ENCODE data around the gene ARHGEF9.

Gene ARHGEF9

GRCh38 chrX:63747331-63747730, 37.7 kb downstream of the ARHGEF9 start:
- H3K4me3 ChIP-seq (ENCODE audit: low read depth, low read length), result no peak overlapping the region
- DNase-seq (ENCODE audit: low read depth), result no peak
- no peak for TF ChIP-seq CTCF (IDR thresholded peaks at IDR 0.05; ENCODE audit: insufficient read depth, low read depth, low read length, missing control alignments)

GRCh38 chrX:63746715-63747114, 38.3 kb downstream of the ARHGEF9 start:
- no peak for TF ChIP-seq CTCF (IDR thresholded peaks at IDR 0.05; ENCODE audit: insufficient read depth, low read depth, low read length, missing control alignments)
- no peak overlapping the region for H3K4me3 ChIP-seq (ENCODE audit: low read depth, low read length)
- DNase-seq (ENCODE audit: low read depth), result no peak

- DNase-seq (ENCODE audit: low read depth), result peak; percentile 64
- H3K4me3 ChIP-seq (ENCODE audit: low read depth, low read length), result no peak overlapping the region
- no peak for TF ChIP-seq CTCF (IDR thresholded peaks at IDR 0.05; ENCODE audit: insufficient read depth, low read depth, low read length, missing control alignments)
Observed at GRCh38 chrX:63746278-63746677, 38.7 kb downstream of the ARHGEF9 start.

GRCh38 chrX:63744850-63745394, 40.1 kb downstream of the ARHGEF9 start:
- no peak for TF ChIP-seq CTCF (IDR thresholded peaks at IDR 0.05; ENCODE audit: insufficient read depth, low read depth, low read length, missing control alignments)
- no peak overlapping the region for H3K4me3 ChIP-seq (ENCODE audit: low read depth, low read length)
- no peak for DNase-seq (ENCODE audit: low read depth)

- no peak overlapping the region for H3K4me3 ChIP-seq (ENCODE audit: low read depth, low read length)
- no peak for TF ChIP-seq CTCF (IDR thresholded peaks at IDR 0.05; ENCODE audit: insufficient read depth, low read depth, low read length, missing control alignments)
- no peak for DNase-seq (ENCODE audit: low read depth)
Observed at GRCh38 chrX:63743596-63743995, 41.4 kb downstream of the ARHGEF9 start.

- TF ChIP-seq CTCF (IDR thresholded peaks at IDR 0.05; ENCODE audit: insufficient read depth, low read depth, low read length, missing control alignments), result no peak
- H3K4me3 ChIP-seq (ENCODE audit: low read depth, low read length), result no peak overlapping the region
- peak; percentile 13 for DNase-seq (ENCODE audit: low read depth)
Observed at GRCh38 chrX:63740382-63740781, 44.6 kb downstream of the ARHGEF9 start.

- H3K4me3 ChIP-seq (ENCODE audit: low read depth, low read length), result no peak overlapping the region
- TF ChIP-seq CTCF (IDR thresholded peaks at IDR 0.05; ENCODE audit: insufficient read depth, low read depth, low read length, missing control alignments), result no peak
- peak; percentile 3 for DNase-seq (ENCODE audit: low read depth)
Observed at GRCh38 chrX:63739885-63740284, 45.1 kb downstream of the ARHGEF9 start.
